Uterus (tissue), 4 donors: Measurements from ENCODE around the gene BRI3BP. TPM values are rescaled to one million over a fixed set of nuclear protein-coding genes. Genes with fewer than 3 reads are reported as not detected.

Experiments used
- DNase-seq, 2 donors: peaks; one replicate each; pipeline ENCODE4 v3.0.0-alpha.2; 2019 to 2020
- H3K27ac ChIP-seq, 2 donors: fragments of 200-600 bp; sonication (generic); 1 replicate in 1 of 2; 2 replicates in 1 of 2; pipeline ENCODE4 v1.5.1; 2016 to 2018
- H3K27me3 ChIP-seq, 2 donors: fragments of 200-600 bp; sonication (generic); one replicate each; pipeline ENCODE4 v1.5.1; 2018 to 2019; ENCODE audit warnings: control low read depth in 1 of 2
- H3K36me3 ChIP-seq, 2 donors: fragments of 200-600 bp; sonication (generic); one replicate each; pipeline ENCODE4 v1.5.1; 2019; ENCODE audit warnings: control low read depth in 1 of 2
- H3K4me1 ChIP-seq, 2 donors: fragments of 200-600 bp; sonication (generic); one replicate each; pipeline ENCODE4 v1.5.1; 2018 to 2019; ENCODE audit warnings: control low read depth in 1 of 2
- H3K4me3 ChIP-seq, 2 donors: fragments of 200-600 bp; sonication (generic); 1 replicate in 1 of 2; 2 replicates in 1 of 2; pipeline ENCODE4 v1.5.1; 2018 to 2019; ENCODE audit warnings: mild to moderate bottlenecking in 1 of 2
- H3K9me3 ChIP-seq, 2 donors: fragments of 200-600 bp; sonication (generic); one replicate each; pipeline ENCODE4 v1.5.1; 2019; ENCODE audit warnings: control low read depth in 1 of 2
- POLR2A ChIP-seq, 2 donors: fragments of 450-650 bp; IDR thresholded peaks; one replicate each; pipeline ENCODE4 v1.6.1; 2016; ENCODE audit warnings: antibody characterized with exemption in 2 of 2, mild to moderate bottlenecking in 1 of 2, moderate library complexity in 1 of 2
- intact Hi-C: fragments of 100-400 bp; cut with DNase I; formaldehyde crosslinking; loops from one replicate; pipeline ENCODE4 v1.15.1; 2023; ENCODE audit warnings: low total_unique reads
- total RNA-seq, 4 donors: library from RNA; depleted of rRNA in 3 of 4; stranded (reverse); fragments of >200 nt in 3 of 4; gene quantifications; one replicate each; pipeline versions ENCODE4 v1.1.0 to v1.2.4, GENCODE V29; 2014 to 2023
- TF ChIP-seq, protein P1 (sequence below), 4 experiments: fragments of 200-600 bp in 2 of 4; fragments of 450-650 bp in 2 of 4; sonication (generic) in 2 of 4; IDR thresholded peaks; one replicate each; pipeline ENCODE4 v1.5.1; 2016 to 2019; ENCODE audit warnings: antibody characterized with exemption in 4 of 4, mild to moderate bottlenecking in 2 of 4, moderate library complexity in 1 of 4
- donor health status: DM: yes; HTN: yes; CAD: no.

BRI3BP gene
- total RNA-seq, 4 donors from 2014 or later = 0.59 to 8.9 (median 3.2) TPM

DNA sequence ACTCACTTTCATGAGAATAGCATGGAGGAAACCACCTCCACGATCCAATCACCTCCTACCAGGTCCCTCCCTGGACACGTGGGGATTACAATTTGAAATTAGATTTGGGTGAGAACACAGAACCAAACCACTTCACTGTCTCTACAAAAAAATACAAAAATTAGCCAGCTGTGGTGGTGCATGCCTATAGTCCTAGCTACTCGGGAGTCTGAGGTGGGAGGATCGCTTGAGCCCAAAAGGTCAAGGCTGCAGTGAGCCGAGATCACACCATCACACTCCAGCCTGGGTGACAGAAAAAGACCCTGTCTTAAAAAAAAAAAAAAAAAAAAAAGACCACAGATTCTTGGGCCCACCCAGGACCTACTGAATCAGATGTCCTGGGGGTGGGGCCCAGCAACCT, 28.3 kb downstream of the BRI3BP start:
- Histone ChIP-seq H3K4me3 (no peak overlapping the region), H3K4me1 (no peaks in the 10 kb centered on the region), H3K27ac (no peak overlapping the region), H3K36me3 (no peaks in the 10 kb centered on the region), H3K27me3 (no peaks in the 10 kb centered on the region), H3K9me3 (no peaks in the 10 kb centered on the region)
- TF ChIP-seq, protein P1, sequence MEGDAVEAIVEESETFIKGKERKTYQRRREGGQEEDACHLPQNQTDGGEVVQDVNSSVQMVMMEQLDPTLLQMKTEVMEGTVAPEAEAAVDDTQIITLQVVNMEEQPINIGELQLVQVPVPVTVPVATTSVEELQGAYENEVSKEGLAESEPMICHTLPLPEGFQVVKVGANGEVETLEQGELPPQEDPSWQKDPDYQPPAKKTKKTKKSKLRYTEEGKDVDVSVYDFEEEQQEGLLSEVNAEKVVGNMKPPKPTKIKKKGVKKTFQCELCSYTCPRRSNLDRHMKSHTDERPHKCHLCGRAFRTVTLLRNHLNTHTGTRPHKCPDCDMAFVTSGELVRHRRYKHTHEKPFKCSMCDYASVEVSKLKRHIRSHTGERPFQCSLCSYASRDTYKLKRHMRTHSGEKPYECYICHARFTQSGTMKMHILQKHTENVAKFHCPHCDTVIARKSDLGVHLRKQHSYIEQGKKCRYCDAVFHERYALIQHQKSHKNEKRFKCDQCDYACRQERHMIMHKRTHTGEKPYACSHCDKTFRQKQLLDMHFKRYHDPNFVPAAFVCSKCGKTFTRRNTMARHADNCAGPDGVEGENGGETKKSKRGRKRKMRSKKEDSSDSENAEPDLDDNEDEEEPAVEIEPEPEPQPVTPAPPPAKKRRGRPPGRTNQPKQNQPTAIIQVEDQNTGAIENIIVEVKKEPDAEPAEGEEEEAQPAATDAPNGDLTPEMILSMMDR (IDR thresholded peaks at IDR 0.05) = no peak
- TF ChIP-seq POLR2A (IDR thresholded peaks at IDR 0.05) = no peak
- no peak for DNase-seq
- intact Hi-C loops = no loop called here

DNA sequence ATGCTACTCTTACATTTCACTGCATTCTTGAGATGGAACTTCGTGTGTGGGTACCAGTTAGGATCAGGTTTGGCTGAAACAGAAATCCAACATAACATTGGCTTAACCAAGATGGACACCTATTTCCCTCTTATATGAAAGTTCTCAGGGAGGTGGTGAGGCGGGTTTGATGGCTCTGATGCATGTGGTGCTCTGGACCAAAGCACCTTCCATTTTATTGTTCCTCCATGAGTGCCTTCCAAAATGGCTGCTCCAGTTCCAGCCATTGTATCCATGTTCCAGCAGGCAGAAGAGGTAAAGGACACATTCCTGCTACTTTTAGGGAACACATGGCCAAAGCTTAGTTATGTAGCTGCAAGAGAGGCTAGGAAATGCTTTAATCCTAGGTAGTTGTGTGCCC, 29.6 kb downstream of the BRI3BP start:
- H3K4me3 ChIP-seq = no peak overlapping the region
- no peaks in the 10 kb centered on the region for H3K4me1 ChIP-seq
- no peaks in the 10 kb centered on the region for H3K27me3 ChIP-seq
- no peak for DNase-seq
- H3K27ac ChIP-seq = no peak overlapping the region
- no peak for TF ChIP-seq POLR2A (IDR thresholded peaks at IDR 0.05)
- TF ChIP-seq, protein P1 (IDR thresholded peaks at IDR 0.05) = no peak
- no peaks in the 10 kb centered on the region for H3K36me3 ChIP-seq
- H3K9me3 ChIP-seq = no peaks in the 10 kb centered on the region
- intact Hi-C loops = no loop called here

DNA sequence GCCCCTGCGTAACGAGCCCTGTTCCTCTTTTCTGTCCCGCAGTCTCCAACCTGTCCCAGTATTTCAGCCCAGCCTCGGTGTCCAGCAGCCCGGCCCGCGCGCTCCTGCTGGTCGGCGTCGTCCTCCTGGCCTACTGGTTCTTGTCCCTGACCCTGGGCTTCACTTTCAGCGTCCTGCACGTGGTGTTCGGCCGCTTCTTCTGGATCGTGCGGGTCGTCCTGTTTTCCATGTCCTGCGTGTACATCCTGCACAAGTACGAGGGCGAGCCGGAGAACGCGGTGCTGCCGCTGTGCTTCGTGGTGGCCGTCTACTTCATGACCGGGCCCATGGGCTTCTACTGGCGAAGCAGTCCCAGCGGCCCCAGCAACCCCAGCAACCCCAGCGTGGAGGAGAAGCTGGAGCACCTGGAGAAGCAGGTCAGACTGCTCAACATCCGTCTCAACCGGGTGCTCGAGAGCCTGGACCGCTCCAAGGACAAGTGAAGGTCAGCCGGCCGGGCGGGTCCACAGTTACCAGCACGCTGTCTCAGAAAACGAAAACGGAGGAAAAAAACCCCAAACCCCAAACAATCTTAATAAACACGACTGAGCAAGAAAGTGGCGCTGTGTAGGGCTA, 31.6 kb downstream of the BRI3BP start:
- no peak for DNase-seq
- H3K36me3 ChIP-seq = no peaks in the 10 kb centered on the region
- TF ChIP-seq, protein P1 (IDR thresholded peaks at IDR 0.05) = no peak
- no peak for TF ChIP-seq POLR2A (IDR thresholded peaks at IDR 0.05)
- H3K27ac ChIP-seq = no peak overlapping the region
- no peaks in the 10 kb centered on the region for H3K9me3 ChIP-seq
- intact Hi-C loops = no loop called here
- no peaks in the 10 kb centered on the region for H3K27me3 ChIP-seq
- no peaks in the 10 kb centered on the region for H3K4me1 ChIP-seq
- no peak overlapping the region for H3K4me3 ChIP-seq

DNA sequence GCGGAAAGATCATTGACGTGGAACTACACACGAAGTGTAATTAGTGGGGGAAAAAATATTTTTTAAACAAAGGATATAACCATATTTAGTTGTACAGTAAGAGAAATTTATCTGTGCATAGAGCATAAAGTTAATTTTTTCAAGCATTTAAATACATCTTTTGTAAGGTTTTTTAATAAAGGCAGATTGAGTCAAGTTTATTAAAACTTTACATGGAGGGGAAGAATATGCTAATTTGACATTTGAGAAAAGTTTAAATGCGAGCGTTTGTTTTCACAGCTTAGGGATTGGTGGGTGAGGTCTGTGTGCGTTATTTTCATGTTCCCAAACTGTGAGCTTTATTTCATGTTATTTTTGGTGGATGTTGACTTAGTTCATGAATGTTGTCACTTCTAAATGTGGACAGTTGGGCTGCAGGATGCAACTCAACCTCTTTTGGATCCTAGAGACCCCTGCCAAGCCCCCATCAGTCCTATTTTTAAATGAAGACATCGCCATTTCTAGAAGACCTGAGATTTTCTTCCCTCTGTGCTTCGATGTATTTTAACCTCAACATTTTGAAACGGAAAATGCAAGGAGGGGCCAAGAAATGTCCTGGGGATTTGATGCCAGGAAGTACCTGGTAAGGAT, 32.3 kb downstream of the BRI3BP start:
- Histone ChIP-seq H3K27ac (no peak overlapping the region), H3K27me3 (no peaks in the 10 kb centered on the region), H3K4me1 (no peaks in the 10 kb centered on the region), H3K36me3 (no peaks in the 10 kb centered on the region), H3K9me3 (no peaks in the 10 kb centered on the region), H3K4me3 (no peak overlapping the region)
- intact Hi-C loops = no loop called here
- DNase-seq = no peak
- TF ChIP-seq POLR2A (IDR thresholded peaks at IDR 0.05) = no peak
- TF ChIP-seq, protein P1 (IDR thresholded peaks at IDR 0.05) = no peak

DNA sequence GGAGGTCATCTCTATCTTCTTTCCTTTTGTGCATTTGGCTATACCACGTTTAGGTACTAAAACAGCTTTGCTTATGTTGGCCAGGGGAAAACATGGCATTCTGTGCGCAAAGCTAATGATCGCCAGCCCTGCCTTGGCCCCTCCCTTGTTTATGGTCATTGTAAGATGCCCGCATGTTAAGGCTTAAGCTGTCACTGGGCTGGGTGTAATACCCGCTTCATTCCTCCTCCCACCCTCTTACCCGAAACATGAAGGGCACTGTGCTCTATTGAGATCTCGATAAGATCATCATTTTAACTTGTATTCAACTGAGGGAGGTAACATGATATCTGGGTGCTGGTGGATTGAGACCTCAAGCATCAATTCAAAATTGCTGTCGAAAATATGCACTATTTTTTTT, 34.7 kb downstream of the BRI3BP start:
- Histone ChIP-seq H3K4me1 (no peaks in the 10 kb centered on the region), H3K27me3 (no peaks in the 10 kb centered on the region), H3K27ac (no peak overlapping the region), H3K9me3 (no peaks in the 10 kb centered on the region), H3K4me3 (no peak overlapping the region), H3K36me3 (no peaks in the 10 kb centered on the region)
- intact Hi-C loops = no loop called here
- DNase-seq = no peak
- TF ChIP-seq, protein P1 (IDR thresholded peaks at IDR 0.05) = no peak
- no peak for TF ChIP-seq POLR2A (IDR thresholded peaks at IDR 0.05)
